ENCODE measurements around the gene CMTM1. TPM values are rescaled to one million over a fixed set of nuclear protein-coding genes. Genes with fewer than 3 reads are reported as not detected.

CMTM1 gene
- total and polyA plus RNA-seq, 11 donors: 0.40 to 2.4 (median 1.1) TPM; not detected in 2

DNA sequence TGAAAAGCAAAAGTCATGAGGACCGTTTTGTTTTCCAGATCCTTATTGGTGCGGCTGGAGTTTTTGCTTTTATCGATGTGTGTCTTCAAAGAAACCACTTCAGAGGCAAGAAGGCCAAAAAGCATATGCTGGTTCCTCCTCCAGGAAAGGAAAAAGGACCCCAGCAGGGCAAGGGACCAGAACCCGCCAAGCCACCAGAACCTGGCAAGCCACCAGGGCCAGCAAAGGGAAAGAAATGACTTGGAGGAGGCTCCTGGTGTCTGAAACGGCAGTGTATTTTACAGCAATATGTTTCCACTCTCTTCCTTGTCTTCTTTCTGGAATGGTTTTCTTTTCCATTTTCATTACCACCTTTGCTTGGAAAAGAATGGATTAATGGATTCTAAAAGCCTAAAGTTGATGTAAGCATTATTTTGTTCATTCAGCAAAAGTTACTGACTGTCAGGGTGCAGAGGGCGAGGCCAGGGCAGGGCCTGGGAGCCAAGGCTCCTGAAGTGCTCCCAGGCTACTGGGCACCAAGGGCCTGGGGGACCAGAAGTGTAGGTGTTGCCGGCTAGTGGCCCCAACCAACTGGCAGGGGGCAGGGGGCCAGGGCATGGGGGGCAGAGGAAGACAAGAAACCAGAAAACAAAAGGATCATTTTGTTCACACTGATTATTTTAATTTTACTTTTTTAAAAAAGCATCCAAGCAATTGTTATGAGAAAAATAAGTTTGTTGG is 21.8 kb downstream of the CMTM1 start:
- Histone ChIP-seq H3K4me1 (peaks cover 0 to 50% (median 6%) of the 10 kb centered on the region in 12 donors), H3K9me3 (no peaks in the 10 kb centered on the region), H3K27ac (peak overlapping the region in 4 of 12 donors; percentile 4 to 54 (median 19)), H3K27me3 (no peaks in the 10 kb centered on the region), H3K36me3 (no peaks in the 10 kb centered on the region), H3K4me3 (peak overlapping the region in 6 of 12 donors; percentile 3 to 40 (median 24))
- intact Hi-C loops (cut with DNase I): no loop called here
- ATAC-seq (no peak), DNase-seq (no peak)
- WGBS, 4 donors: 57 to 72% (median 68%) methylated on average over 7 of the region's 7 CpGs
- TF ChIP-seq CTCF (IDR thresholded peaks at IDR 0.05): no peak
- TF ChIP-seq POLR2A (IDR thresholded peaks at IDR 0.05): no peak

GRCh38 chr16:66588981-66589713 is 22.9 kb downstream of the CMTM1 start:
- ATAC-seq (peak in 3 of 4 donors; percentile 34 to 87 (median 74)), DNase-seq (peak in 2 of 5 donors; percentile 49 to 51)
- Histone ChIP-seq H3K36me3 (no peaks in the 10 kb centered on the region), H3K4me3 (no peak overlapping the region), H3K27ac (no peak overlapping the region), H3K4me1 (peaks cover 0 to 50% (median 6%) of the 10 kb centered on the region in 12 donors), H3K27me3 (no peaks in the 10 kb centered on the region), H3K9me3 (peaks cover 0 to 4% (median 0%) of the 10 kb centered on the region in 12 donors)
- intact Hi-C loops (cut with DNase I): no loop called here
- 91 to 97% (median 94%) methylated on average over 3 to 8 of the region's 8 CpGs for WGBS, 4 donors
- TF ChIP-seq POLR2A (IDR thresholded peaks at IDR 0.05) (no peak), CTCF (IDR thresholded peaks at IDR 0.05) (peak; percentile 13 to 79 (median 38))

DNA sequence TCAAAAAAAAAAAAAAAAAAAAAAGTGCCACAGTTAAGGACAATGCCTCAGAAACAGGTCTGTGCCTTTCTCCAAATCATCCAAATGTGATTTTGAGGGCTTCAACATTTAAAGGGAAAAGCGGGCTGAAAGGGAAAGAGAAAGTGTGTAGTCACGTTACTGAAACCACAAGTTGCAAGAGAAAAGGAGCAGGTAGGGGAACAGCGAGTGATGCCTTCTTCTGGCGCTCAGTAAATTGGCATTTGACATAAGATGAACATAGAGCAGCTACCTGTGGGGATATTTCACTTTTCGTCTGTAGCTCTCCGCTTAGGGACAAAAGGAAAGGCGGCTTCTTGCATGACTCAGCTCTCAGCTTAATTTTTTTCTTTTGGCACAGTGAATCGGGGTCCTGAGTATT is 24.1 kb downstream of the CMTM1 start:
- ATAC-seq (no peak), DNase-seq (no peak)
- Histone ChIP-seq H3K4me3 (peak overlapping the region in 1 of 12 donors; percentile 25), H3K9me3 (peaks cover 0 to 4% (median 0%) of the 10 kb centered on the region in 12 donors), H3K4me1 (peaks cover 0 to 46% (median 6%) of the 10 kb centered on the region in 12 donors), H3K27ac (no peak overlapping the region), H3K36me3 (no peaks in the 10 kb centered on the region), H3K27me3 (no peaks in the 10 kb centered on the region)
- TF ChIP-seq POLR2A (IDR thresholded peaks at IDR 0.05): no peak
- no peak for TF ChIP-seq CTCF (IDR thresholded peaks at IDR 0.05)
- intact Hi-C loops (cut with DNase I): no loop called here
- 85 to 91% (median 89%) methylated on average over 8 of the region's 8 CpGs for WGBS, 4 donors

GRCh38 chr16:66591018-66591417 is 24.8 kb downstream of the CMTM1 start:
- no peak for TF ChIP-seq POLR2A (IDR thresholded peaks at IDR 0.05)
- no peak for TF ChIP-seq CTCF (IDR thresholded peaks at IDR 0.05)
- H3K9me3 ChIP-seq: peaks cover 0 to 4% (median 0%) of the 10 kb centered on the region in 12 donors
- ATAC-seq (no peak), DNase-seq (no peak)
- no peak overlapping the region for H3K27ac ChIP-seq
- H3K27me3 ChIP-seq: no peaks in the 10 kb centered on the region
- H3K4me3 ChIP-seq: no peak overlapping the region
- 83 to 95% (median 94%) methylated on average over 4 of the region's 4 CpGs for WGBS, 4 donors
- H3K4me1 ChIP-seq: peaks cover 0 to 39% (median 4%) of the 10 kb centered on the region in 12 donors
- H3K36me3 ChIP-seq: no peaks in the 10 kb centered on the region
- intact Hi-C loops (cut with DNase I): no loop called here

Data from heart left ventricle (tissue), 16 donors.